ENCODE measurements around the gene SMG6.
A peak's percentile ranks its signal among the peaks of the same experiment; 100 is the strongest.
"Not testable (repeated sequence)": the region's sequence is repeated elsewhere in the genome, so short reads cannot be mapped to it uniquely, and the experiment has no call there.

SMG6 gene

DNA sequence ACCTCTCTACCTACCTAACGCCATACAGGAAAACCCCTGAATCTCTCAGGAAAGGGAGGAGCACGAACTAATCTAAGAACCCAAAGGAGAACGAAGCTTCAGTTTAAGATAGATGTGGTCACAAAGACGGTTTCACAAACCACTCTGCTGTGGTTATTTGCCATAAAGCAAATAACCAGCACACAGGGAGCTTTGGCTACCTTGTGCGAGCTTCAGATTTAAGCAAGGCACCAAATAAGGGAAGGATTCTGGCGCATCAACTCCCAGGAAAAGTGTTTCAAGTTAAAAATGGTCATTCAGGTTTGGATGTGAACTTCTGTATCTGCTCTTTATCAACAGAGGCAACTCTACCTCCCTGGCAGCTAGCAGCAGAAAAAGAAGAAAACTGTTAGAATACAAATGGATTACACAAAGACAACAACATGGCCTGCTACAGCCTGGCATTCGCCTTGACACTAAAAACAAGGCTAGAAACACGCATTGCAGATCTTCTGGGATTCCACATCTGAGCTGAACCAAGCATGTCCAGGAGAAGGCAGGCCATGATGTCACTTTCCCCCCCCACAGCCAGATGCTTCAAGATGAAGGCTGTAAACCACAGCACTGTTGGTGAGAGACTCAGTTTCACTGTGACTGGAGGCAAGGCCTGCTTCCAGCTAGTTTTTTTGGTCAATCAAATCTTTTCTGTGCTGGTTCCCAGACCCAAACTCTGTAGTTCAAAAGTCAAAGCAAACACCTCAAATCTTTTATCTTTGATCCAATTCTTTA is 43.6 kb downstream of the SMG6 start:
- no peak for DNase-seq

DNA sequence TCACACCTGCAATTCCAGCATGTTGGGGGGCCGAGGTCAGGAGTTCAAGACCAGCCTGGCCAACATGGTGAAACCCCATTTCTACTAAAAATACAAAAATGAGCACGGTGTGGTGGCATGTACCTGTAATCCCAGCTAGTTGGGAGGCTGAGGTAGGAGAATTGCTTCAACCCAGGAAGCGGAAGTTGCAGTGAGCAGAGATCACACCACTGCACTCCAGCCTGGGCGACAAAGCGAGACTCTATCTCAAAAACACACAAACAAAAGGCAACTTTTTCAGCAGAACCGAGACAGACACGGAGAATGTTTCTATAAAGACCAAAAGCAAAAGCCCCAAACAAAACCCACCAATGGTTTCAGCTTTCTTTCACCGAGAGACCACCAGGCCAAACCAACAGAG is 44.8 kb downstream of the SMG6 start:
- not testable (repeated sequence) for DNase-seq

DNA sequence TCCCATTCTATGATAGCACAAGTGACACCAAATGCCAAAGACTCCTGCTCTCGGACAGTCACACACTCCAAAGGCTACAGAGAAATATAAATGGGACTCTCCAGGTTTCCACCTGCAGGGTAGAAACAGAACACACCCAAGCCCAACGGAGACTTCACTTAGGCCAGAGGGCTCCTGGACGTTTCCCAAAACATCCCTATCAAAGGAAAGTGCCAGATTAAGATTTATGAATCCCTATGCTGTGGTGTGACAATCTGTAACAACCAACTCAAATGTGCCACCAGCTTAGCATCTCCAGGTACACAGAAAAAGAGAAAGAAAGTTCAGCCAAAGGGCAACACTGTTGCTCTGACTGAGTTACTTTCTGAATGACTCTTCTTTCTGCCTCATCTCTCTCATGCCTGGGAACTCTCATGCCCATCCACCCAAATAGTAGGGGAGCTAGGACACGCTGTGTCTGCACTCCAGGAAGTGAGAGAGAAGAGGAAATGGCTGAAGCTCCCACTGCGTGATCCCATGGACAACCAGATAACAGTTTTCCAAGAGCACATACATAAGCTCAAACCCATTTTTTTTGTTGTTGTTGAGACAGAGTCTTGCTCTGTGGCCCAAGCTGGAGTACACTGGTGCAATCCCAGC is 49.7 kb downstream of the SMG6 start:
- DNase-seq, result no peak

DNA sequence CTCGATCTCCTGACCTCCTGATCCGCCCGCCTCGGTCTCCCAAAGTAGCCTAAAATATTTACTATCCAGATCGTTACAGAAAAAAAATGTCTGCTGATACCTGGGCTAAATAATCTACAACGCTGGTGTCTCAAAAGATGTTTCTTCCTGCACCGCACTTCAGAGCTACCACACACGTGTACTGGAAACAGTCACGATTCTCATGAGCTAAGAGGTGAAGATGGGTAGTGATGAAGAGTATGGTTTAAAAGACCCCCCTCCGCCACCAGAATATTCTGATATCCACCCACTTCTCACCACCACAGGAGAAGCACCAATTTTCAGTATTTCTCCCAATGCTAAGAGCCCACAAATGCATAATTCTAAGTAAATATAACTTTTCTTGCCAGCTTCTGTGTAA is 50.2 kb downstream of the SMG6 start:
- DNase-seq, result no peak

DNA sequence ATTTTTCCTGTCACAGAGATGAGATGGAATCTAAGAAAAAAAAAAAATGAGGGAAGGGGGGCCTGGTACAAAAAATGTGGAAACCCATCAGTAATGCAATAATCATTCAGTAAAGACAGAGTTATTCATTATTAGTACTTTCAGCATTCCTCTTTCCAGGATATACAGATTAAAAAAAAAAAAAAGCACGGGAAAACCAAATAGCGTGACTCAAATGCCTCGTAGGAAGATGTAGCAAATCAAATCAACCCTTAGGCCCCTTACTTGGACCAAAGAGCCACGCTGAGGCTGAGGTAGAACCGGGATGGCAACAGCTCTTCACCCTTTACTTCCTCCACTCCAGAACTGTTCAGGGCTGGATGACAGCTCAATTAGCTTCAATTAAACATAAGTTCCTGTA is 52.5 kb downstream of the SMG6 start:
- no peak for DNase-seq

DNA sequence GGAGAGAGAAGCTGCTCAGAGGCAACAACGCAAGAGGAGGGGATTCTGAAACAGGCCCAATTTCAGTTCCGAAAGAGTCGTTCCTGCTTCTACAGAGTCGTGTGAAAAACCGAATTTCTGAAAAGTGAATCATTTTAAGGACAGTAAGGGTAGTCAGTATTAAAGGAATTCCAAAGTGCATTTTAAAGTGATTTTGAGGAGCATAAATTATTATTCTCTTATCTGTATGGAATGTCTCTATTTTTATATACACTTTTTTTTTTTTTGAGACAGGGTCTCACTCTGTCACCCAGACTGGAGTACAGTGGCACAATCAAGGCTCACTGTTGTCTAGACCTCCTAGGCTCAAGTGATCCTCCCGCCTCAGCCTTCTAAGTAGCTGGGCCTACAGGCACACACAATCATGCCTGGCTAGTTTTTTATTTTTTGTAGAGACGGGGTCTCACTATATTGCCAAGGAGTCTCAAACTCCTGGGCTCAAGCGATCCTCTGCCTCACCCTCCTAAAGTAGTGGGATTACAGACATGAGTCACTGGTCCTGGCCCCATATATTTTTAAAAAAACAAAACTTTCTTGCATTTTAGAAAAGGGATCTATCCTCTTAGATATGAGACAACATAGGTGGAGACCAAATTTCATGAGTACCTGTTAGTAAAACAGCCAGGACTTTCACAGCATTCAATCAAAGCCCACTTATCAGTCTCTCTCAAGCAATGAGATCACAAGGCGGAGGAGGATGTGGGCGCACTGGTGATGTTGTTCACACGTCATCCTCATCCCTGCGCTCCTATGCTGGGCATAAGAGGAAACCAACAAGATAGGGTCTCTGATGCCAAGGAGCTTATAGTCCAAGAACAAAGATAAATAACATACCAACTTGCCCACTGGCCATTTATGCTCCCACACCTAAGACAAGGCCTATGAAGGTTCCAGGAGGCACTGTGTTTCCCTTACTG is 53.2 kb downstream of the SMG6 start:
- no peak for DNase-seq

DNA sequence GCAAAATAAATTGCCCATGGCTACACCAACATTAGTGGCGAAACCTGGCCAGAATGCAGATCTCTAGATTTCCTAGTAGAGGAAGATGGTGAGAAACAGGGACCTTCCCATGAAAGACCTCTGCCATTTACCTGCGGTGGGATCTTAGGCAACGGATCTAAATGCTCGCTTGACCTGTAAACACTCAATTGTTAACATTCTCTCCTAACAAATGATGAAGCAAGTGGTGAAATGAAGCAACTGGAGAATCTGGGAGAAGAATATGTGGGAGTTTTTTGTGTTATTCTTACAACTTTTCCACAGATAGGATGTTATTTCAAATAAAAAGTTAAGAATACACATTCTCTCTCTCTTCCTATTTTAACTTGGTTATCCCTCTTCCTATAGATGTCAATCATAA is 56.6 kb downstream of the SMG6 start:
- DNase-seq, result no peak

DNA sequence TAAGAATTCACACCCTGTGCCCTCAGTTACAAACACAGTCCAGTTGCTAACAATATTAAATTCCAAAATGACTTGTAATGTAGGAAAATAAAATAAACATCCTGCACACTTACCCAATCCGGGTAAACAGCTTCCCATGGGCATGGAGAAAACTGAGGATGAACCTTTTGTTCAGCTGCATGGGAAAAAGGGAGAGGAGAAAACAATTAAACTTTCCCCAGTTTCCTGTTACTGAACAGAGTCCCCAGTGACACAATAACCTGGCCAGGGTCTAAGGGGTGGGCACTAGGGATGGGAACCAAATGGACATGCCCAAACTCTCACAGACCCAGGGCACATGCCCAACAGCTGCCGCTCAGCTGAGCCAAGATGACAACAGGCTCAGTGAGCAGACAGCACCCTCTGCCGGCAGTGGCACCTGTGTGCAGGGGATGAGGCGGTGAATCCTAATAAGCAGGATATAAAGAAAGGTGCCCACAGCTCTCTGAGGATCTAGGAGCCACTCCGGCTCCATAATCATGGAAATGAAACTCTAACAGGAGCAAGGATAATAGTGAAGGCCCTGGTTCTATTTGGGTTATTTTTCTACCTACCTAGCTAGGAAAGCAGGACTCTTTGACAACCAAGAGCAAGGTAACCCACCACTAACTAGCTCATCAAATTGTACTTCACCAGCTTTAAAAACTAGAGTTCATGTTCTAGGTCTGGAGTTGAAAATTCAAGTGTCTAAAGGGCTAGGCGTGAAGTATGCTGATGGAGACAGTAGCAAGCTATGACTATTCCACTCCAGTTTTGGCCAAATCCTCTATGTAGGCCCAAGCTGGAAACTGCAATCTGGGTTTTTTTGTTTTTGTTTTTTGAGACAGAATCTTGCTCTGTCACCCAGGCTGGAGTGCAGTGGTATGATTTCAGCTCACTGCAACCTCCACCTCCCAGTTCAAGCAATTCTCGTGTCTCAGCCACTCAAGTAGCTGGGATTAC is 58.8 kb downstream of the SMG6 start:
- peak; percentile 10 for DNase-seq

DNA sequence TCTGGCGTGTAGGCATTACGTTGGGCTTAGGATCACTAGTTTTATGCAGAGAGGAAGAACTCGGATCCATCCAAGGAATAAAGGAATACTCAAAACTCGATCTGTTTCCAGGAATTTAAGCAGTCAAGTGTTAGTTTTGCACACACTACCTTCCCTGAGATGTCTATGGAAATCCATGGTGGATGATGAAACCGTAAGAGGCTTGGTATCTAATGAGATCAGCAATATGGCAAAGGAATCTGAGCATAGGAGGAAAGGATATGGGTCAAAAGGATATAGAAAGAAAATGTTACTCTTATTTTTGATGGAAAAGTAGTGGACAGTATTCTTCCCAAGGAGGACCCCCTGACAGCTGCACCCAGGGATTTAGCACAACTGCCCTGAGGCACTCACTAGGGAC is 59.6 kb downstream of the SMG6 start:
- DNase-seq, result no peak

DNA sequence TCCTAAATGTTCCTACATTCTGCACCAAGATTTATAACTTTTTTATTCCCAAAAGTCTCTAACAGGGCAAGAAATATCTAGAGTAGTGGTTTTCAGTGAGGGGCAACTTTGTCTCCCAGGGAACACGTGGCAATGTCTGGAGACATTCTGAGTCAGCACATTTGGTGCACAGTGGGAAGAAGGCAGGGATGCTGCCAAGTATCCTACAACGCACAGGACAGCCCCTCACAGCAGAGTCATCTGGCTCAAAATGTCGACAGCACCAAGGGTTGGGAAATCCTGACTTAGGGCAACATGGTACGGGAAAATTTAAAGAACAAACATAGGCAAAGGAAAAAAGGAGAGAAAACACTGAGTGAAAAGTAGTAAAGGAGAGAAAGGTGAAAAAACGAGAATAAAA is 61.8 kb downstream of the SMG6 start:
- no peak for DNase-seq

DNA sequence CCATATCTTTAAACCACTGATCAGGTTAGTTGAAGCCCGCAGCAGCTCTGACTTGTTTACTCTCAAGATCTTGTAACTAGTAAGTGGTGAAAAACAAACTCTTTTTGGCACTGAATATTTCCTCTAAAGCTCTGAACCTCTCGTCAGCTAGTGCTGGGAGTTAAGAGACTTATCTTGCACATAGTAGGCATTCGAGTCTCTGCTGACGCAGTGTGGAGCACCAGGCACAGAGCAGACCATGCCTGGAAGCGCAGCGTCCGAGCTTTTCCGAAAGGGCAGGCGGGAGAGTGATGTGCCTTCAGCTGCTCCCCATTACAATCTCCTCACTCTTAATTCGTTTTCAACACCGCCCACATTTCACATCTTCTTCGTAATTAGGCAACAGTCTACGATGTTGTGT is 63.0 kb downstream of the SMG6 start:
- DNase-seq, result no peak

DNA sequence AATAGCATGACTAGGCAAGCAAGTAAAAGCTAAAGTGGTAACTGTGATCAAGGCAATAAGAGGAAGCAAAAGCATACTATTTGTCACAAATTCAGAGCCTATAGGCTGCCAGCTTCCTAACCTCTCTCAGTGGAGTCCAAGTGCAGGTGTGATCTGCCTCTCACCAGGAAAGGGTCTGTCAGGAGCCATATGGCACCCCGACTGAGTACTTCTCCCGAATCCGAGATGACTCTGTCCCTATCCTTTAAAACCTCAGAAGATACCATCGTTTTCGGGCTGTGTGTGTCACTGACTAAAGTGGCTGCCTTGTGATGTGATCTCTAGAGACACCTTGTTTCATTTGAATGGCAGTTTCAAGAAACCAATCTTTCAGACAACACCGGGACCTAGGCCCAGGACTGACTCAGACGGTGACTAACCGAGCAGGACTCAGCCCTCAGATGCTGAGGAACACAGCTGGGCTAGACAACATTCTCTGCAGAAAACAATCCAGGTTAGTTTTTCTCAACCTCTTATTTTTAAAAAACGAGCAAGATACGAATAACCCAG is 63.6 kb downstream of the SMG6 start:
- no peak for DNase-seq

DNA sequence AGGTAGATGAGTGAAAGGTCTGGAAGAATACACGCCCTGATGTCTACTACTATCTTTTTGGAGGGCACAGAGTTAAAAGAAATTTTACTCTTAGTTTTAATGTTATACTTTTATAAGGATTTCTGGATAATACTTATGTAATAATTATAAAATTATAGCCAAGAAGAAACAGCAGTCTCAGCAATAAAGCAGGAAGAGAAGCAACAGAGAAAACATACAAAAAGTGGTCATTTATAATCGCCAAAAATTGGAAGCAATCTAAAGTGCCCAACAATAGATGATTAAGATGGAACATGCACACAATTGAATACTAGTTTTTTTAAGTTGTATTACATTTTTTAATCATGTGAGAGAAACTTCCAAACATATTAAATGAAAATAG is 64.4 kb downstream of the SMG6 start:
- no peak for DNase-seq

DNA sequence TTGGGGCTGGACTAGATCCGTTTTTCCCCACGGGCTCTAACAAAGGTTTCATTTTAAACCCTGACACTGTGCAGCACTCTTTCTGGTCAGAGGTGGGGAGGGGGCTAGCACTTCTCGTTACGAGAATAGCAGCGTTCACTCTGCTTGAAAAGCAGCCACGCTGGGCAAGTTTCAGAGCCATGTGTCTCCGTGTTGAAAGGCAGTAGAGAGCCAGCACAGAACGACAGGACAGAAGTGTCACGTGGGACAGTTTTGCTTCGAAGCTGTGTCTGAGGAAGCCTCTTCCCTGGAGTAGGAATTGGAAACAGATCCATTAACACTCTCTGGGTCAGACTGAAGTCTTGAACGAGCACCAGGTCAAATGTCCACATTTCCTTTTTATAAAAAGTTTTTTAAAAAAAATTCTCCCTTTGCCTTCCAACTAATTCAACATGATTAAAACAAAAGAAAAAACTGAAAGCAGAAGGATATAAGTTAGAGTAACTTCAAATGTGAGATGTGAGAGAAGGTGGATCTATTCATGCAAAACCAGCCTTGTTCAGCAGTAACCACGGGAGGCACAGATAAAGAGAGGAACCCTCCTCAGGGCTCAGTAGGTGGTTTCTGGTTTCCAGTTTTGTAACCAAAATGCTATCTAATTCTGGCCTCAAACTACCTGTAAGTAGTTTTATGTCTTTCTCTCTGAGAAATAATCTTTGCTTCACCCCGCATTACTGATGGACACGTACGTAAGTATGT is 65.0 kb downstream of the SMG6 start:
- DNase-seq, result no peak

DNA sequence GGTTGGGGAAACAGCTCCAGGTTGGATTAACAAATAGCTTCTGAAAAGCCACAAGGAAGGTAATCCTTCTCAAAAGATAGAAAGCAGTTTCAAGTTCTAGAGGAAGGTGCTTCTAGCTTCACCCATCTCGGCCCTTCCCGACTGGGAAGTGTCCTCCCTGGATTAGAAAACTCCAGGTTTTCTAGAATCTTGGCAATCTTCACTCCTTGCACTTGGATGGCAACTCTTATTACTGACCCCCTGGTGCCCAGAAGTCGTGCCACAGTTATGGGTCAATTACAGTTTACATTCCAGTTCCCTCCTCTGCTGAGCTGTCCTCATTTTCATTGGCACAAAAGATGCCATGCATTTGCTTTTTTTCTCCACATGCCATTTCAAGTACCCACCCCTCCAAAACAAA is 65.6 kb downstream of the SMG6 start:
- no peak for DNase-seq

DNA sequence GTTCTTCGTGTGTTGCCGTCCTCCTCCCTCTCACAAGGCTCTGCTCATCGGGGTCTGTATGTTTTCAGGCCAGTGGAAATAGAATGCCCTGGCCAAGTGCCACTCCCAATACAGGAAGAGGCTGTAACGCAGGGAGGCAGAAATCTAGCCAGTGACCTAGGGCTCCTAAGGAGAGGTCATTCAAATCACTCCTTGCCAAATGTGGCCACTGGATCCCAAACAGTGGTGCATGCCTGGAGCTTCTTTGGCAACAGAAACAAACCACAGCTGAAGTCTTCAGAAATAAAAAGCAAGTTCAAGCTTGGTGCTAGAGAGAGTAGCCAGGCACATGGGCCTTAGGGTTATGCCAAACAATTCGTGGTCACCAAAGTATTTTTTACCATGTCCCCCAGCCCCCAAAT is 66.1 kb downstream of the SMG6 start:
- DNase-seq, result no peak

DNA sequence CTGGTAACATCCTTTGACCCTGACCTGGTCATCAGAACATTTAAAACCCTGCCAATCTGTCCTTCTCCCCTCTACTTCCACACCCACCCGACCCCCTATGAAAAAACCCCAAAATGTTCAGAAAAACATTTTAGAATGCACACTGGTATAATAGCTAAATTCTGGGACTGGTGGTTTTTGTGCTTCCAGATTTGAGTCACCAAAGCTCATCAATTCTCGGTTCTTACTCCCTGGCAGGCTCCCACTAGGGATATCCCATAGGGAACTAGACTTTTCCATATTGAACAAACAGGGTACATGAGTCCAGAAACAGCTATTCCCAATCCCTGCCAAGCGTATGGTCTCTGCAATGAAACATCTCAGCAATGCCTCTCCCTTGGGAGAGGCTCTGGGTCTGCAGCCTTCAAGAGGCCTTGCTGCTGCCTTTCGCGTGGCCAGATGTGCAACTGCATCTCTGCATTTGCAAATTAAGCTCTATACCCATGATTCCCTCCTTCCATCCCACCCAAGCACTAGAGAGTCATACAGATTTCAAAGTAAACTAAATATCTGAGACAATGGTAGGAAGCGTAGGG is 67.7 kb downstream of the SMG6 start:
- no peak for DNase-seq

DNA sequence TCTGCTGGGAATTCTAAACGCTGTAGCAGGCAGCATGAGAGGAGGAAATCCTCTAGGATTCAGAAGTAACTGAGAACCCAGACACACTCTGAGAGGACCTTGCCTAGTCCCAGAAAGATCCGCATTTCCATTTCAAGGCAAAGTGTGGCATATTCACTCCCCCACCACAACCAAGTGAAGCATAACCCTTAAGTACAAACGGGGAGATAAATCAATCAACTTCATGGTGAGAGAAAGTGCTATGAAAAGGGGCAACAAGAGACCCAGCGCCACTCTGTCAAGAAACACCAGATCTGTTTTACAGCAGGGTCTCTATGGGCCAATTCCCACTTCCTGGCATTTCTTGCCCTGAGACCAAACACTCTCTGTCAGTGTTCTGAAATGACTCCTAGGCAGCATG is 68.3 kb downstream of the SMG6 start:
- DNase-seq, result no peak

DNA sequence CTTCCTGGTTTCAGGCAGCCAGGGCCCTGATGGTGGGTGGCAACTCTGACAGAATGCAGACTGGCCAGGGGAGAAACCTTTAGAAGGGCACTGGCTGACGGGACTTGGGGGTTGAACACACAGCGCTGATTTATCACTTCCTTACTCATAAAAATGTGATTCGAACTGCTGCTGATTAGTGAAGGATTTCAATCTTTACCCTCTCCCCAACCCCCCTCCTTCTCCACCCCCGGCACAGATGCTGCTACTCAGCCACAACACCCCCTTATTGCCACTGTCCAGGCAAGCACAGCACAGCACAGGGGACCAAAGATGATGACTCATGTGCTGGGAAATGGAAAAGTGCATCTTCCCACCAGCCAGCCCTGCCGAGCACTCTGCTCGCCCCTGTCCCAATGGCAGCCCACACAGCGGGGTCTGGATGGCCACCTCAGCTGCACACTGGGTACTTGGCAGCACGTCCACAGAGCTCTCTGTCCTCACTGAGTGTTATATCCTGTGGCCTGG is 70.1 kb downstream of the SMG6 start:
- DNase-seq, result no peak

DNA sequence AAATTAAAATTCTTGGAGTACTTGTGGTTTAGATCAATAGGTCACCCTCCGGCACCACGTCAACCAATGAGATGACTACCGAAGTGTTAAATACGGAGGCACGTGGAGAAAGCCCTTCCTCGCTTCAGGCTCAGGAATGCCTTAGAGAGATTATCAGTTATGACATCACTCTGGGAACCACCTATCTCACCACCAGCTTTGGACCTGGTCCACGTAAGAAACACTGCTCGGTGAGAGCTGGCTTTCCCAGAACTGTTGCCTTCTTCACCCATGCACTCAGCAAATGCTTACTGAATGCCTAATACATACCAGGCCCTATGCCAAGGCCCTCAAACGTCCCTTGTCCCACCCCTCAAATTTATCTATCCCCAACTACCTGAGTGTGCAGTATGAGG is 71.3 kb downstream of the SMG6 start:
- DNase-seq, result no peak

DNA sequence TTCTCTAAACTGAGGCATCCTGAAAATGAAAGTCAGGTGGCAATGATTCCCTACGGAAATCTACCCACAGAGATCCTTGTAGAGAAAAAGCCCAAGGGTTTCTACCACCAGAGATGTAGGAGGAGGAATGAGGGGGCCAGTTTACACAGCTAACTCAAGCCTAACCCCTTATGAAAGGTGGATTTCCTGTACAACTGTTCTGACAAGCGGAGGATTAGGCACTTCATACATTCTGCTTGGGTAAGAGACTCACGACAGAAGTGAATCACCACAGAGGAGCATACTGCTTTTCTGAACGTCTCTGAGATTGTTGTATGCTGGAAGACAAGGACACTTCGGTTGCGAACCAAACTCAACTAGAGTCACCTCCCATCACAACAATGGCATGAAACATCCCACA is 72.7 kb downstream of the SMG6 start:
- DNase-seq, result no peak

All from DMS 273 treated with DMSO at 0.1 percent for 48 hours (cell line).